Parathyroid adenoma (tissue), 2 donors: Measurements from ENCODE around the gene RASAL2.

ENCODE experiments used
- H2AFZ ChIP-seq: fragments of 300-600 bp; sonication (generic); one replicate; pipeline ENCODE4 v1.7.0; 2017; ENCODE audit warnings: antibody characterized with exemption, mild to moderate bottlenecking
- H3K27ac ChIP-seq: fragments of 300-600 bp; sonication (generic); one replicate; pipeline ENCODE4 v1.7.0; 2017
- H3K27me3 ChIP-seq: fragments of 300-600 bp; sonication (generic); one replicate; pipeline ENCODE4 v1.7.0; 2017; ENCODE audit warnings: low read length; ENCODE audit not compliant: control insufficient read depth, insufficient read depth
- H3K36me3 ChIP-seq: fragments of 300-600 bp; sonication (generic); one replicate; pipeline ENCODE4 v1.7.0; 2017; ENCODE audit warnings: low read length; ENCODE audit not compliant: control insufficient read depth, insufficient read depth
- H3K4me1 ChIP-seq: fragments of 300-600 bp; sonication (generic); one replicate; pipeline ENCODE4 v1.7.0; 2017; ENCODE audit warnings: control low read depth
- H3K4me2 ChIP-seq: fragments of 300-600 bp; sonication (generic); one replicate; pipeline ENCODE4 v1.7.0; 2017; ENCODE audit warnings: low read length
- H3K4me3 ChIP-seq: fragments of 300-600 bp; sonication (generic); one replicate; pipeline ENCODE4 v1.7.0; 2017; ENCODE audit warnings: low read depth, low read length
- H3K79me2 ChIP-seq: fragments of 300-600 bp; sonication (generic); one replicate; pipeline ENCODE4 v1.7.0; 2017; ENCODE audit warnings: control low read depth
- H3K9ac ChIP-seq: fragments of 300-600 bp; sonication (generic); one replicate; pipeline ENCODE4 v1.7.0; 2017; ENCODE audit warnings: mild to moderate bottlenecking
- H3K9me3 ChIP-seq: fragments of 300-600 bp; sonication (generic); one replicate; pipeline ENCODE4 v1.7.0; 2017; ENCODE audit warnings: low read length; ENCODE audit not compliant: control insufficient read depth
- TF ChIP-seq, protein P1 (sequence below): fragments of 300-600 bp; sonication (generic); IDR thresholded peaks from one replicate; pipeline ENCODE4 v1.7.0; 2017; ENCODE audit warnings: antibody characterized with exemption, mild to moderate bottlenecking
- donor health status: primary hyperparathyroidism.

The RASAL2 gene

DNA sequence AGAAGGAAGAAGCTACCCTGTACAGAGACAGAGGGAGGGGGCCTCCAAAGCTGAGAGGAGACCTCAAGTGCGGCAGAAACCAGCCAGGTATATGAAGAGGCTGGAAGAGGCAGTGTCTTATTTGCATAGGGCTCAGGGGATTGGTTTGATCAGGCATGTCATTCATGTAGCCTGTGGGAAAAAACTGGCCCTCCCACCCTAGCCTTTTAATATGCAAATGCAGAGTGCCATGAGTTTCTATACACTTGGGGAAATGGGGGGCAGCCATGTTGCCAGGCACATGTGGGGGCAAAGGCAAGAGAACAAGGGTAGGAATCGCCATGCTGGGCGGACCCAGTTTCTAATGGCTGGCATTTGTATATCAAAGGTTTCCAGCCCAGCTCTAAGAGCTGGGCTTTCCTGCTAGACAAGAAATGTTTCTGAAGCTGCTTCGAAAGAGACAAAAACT is 172.7 kb downstream of the RASAL2 start:
- H3K79me2 ChIP-seq = no peaks in the 10 kb centered on the region
- H3K4me3 ChIP-seq = no peak overlapping the region
- H3K27ac ChIP-seq = no peak overlapping the region
- no peak overlapping the region for H2AFZ ChIP-seq
- H3K4me2 ChIP-seq = no peak overlapping the region
- H3K9ac ChIP-seq = no peak overlapping the region
- no peaks in the 10 kb centered on the region for H3K27me3 ChIP-seq
- no peaks in the 10 kb centered on the region for H3K36me3 ChIP-seq
- H3K4me1 ChIP-seq = peaks cover 3% of the 10 kb centered on the region
- no peaks in the 10 kb centered on the region for H3K9me3 ChIP-seq
- TF ChIP-seq, protein P1, sequence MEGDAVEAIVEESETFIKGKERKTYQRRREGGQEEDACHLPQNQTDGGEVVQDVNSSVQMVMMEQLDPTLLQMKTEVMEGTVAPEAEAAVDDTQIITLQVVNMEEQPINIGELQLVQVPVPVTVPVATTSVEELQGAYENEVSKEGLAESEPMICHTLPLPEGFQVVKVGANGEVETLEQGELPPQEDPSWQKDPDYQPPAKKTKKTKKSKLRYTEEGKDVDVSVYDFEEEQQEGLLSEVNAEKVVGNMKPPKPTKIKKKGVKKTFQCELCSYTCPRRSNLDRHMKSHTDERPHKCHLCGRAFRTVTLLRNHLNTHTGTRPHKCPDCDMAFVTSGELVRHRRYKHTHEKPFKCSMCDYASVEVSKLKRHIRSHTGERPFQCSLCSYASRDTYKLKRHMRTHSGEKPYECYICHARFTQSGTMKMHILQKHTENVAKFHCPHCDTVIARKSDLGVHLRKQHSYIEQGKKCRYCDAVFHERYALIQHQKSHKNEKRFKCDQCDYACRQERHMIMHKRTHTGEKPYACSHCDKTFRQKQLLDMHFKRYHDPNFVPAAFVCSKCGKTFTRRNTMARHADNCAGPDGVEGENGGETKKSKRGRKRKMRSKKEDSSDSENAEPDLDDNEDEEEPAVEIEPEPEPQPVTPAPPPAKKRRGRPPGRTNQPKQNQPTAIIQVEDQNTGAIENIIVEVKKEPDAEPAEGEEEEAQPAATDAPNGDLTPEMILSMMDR = no peak

DNA sequence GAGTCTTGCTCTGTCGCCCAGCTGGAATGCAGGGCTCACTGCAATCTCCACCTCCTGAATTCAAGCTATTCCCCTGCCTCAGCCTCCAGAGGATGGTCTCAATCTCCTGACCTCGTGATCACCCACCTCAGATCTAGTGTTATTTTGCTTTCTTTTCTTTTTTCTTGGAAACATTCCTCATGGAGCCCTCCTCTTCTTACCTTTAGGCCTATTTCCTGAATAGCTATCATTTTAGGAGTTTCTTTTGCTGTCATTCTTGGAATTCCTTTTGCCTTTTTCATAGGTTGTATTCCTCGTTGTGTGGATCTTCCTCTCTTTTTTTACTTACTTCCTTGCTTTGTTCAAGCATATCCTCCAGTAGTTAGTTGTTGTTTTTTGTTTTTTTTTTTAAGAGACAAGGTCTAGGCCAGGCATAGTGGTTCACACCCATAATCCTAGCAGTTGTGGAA is 173.8 kb downstream of the RASAL2 start:
- Histone ChIP-seq H3K4me3 (no peak overlapping the region), H3K9ac (no peak overlapping the region), H3K27me3 (no peaks in the 10 kb centered on the region), H2AFZ (no peak overlapping the region), H3K4me2 (no peak overlapping the region), H3K27ac (no peak overlapping the region), H3K9me3 (no peaks in the 10 kb centered on the region), H3K4me1 (peaks cover 3% of the 10 kb centered on the region), H3K36me3 (no peaks in the 10 kb centered on the region), H3K79me2 (no peaks in the 10 kb centered on the region)
- TF ChIP-seq, protein P1 = no peak

DNA sequence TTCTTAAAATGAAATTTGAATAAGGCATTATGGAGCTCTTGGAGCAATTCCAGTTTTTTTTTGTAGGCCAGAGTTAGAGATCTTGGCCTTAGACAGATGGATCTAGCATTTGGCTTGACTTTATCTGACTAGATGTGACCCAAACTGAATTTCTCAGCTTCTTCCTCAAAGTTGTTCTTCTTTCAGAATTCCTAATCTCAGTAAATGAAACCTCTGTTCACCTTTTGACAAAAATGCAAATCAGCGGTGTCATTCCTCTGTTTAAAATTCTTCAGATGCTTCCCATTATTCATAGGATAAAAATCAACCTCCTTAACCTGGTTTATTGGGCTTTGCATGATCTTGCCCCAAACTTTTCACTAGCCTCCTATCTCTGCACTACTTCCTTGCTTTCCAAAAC is 177.6 kb downstream of the RASAL2 start:
- H3K36me3 ChIP-seq = no peaks in the 10 kb centered on the region
- no peaks in the 10 kb centered on the region for H3K9me3 ChIP-seq
- H3K4me2 ChIP-seq = no peak overlapping the region
- H3K4me1 ChIP-seq = peaks cover 3% of the 10 kb centered on the region
- no peak overlapping the region for H3K4me3 ChIP-seq
- TF ChIP-seq, protein P1 = no peak
- no peaks in the 10 kb centered on the region for H3K27me3 ChIP-seq
- H2AFZ ChIP-seq = no peak overlapping the region
- no peak overlapping the region for H3K9ac ChIP-seq
- H3K79me2 ChIP-seq = no peaks in the 10 kb centered on the region
- no peak overlapping the region for H3K27ac ChIP-seq

DNA sequence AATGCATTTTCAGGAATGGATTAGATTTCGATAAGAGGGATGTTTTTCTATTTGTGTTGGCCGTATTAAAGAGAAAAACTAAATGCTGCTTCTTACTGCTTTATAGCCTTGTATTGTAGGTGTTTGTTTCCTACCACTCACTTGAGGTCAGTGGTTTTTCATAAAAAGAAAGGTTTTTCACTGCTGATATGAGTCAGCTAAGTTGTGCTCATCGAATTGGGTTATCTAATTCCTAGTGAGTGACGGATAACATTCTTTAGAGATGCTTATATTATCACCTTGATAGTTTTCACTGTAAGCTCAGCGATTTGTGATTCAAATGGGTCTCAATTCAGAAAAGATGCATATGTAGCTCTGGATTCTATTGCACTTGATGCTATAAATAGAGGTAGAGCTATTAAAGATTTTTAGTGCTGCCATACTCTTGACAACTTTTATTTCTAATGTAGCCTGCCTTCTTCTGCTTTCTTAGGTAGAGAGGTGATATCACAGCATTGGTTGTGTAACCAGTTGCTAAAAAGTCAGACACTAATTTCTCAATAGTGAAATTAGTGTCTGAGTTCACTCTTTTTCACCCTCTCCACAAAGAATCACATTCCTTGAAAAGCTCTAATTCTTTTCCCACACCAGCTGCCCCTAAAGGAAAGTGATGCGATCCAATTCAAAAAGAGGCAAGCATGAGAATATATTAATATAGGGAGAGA is 180.0 kb downstream of the RASAL2 start:
- H3K27me3 ChIP-seq = no peaks in the 10 kb centered on the region
- H3K9ac ChIP-seq = no peak overlapping the region
- TF ChIP-seq, protein P1 = no peak
- no peaks in the 10 kb centered on the region for H3K79me2 ChIP-seq
- H3K9me3 ChIP-seq = no peaks in the 10 kb centered on the region
- no peaks in the 10 kb centered on the region for H3K4me1 ChIP-seq
- H3K4me2 ChIP-seq = no peak overlapping the region
- no peak overlapping the region for H3K27ac ChIP-seq
- no peak overlapping the region for H3K4me3 ChIP-seq
- no peaks in the 10 kb centered on the region for H3K36me3 ChIP-seq
- no peak overlapping the region for H2AFZ ChIP-seq

DNA sequence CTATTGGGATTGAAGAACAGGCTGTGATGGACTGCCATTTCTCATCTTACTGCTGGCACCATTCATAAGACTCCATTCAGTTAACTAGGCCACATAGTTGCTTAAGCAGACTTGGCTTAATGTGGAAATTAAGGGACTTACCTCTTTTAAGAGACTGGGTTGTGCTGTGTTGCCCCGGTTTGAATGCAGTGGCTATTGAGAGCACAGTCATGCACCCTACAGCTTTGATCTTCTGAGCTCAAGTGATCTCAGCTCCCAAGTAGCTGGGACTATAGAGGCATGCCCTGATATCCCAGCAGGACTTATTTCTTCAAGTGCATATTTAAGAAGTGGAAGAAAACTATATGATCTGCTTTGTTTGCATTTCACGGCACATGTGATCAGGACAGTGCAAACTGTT is 181.1 kb downstream of the RASAL2 start:
- Histone ChIP-seq H3K4me3 (no peak overlapping the region), H3K27ac (no peak overlapping the region)

More for the DNA sequence above, 181.1 kb downstream of the RASAL2 start:
- Histone ChIP-seq H3K9ac (no peak overlapping the region), H3K4me1 (no peaks in the 10 kb centered on the region), H2AFZ (no peak overlapping the region), H3K36me3 (no peaks in the 10 kb centered on the region), H3K4me2 (no peak overlapping the region), H3K79me2 (no peaks in the 10 kb centered on the region), H3K9me3 (no peaks in the 10 kb centered on the region), H3K27me3 (no peaks in the 10 kb centered on the region)
- TF ChIP-seq, protein P1 = no peak
